K562 treated with DMSO at 1 percent for 48 hours (cell line): ENCODE data around the gene MYT1. TPM values are rescaled to one million over a fixed set of nuclear protein-coding genes. Genes with fewer than 3 reads are reported as not detected.

Experiments
- total RNA-seq: library from RNA; unstranded; fragments of 300-600 nt; gene quantifications from 2 replicates; pipeline ENCODE4 v1.2.3, GENCODE V29; 2022; ENCODE audit warnings: low replicate concordance; ENCODE audit errors: extremely low read depth

MYT1 gene
- total RNA-seq = not detected in 2 replicates

GRCh38 chr20:64164123-64164836 lies at the start of gene MYT1:
MYT1 (plus strand) TSS chr20:64164452; CDS start chr20:64198862, 34,410 bp downstream.

DNA sequence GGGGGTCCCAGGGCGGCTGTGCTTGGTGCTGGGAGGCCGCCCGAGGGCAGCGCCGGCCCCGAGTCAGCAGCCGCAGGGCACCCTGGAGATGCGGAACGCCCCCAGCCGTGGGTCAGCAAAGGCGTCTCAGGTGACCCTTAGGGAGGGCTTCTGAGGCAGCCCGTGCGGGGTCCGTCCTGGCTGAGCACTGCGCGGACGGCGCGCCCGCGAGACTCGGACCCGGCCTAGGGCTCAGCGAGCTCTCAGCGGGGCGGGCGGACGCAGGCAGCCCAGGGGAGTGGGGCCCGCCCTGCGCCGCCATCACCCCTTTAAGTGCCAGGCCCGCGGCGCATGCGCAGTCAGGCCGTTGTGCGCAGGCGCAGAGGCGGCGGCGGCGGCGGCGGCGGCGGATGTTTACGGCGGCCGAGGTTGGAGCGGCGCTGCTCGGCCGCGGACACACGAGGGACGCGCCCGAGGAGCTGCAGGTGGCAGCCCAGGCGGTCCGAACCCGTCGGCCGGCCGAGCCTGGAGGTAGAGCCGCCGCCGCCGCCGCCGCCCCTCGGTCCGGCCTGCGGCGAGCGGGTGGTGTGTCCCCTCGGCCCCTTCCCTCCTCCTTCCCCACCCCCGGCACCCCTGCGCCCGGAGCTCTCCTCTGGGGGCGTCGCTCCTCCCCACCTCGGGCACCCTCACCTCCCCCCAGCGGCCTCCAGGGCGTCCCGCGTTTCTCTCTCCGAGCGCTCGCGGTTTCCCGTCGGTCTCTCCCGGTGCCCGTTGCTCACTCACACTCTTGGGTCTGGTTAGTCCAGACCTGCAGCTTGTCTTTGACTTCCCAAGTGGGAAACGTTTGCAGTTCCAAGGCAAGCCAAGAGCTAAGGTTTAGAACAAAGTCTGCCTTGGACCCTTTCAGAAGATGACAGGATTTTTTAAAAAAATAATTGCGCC lies 91.4 kb downstream of the MYT1 start, which contains the start of gene PCMTD2:
Gene PCMTD2, plus strand, starts transcription at position 388 of the 921 bp plus-strand sequence. CDS start 4,218 bp downstream, outside the sequence.

Other genes starting within 250 kb of the MYT1 start
- not detected in 2 replicates for gene UCKL1, start 208.0 kb upstream of the MYT1 start, total RNA-seq
- gene ZNF512B, start 194.5 kb upstream of the MYT1 start, total RNA-seq = not detected in 2 replicates
- not detected in 2 replicates for gene SAMD10, start 184.8 kb upstream of the MYT1 start, total RNA-seq
- not detected in 2 replicates for gene PRPF6, start 183.3 kb upstream of the MYT1 start, total RNA-seq
- gene C20orf204, start 128.3 kb upstream of the MYT1 start, total RNA-seq = not detected in 2 replicates
- not detected in 2 replicates for gene SOX18, start 114.8 kb upstream of the MYT1 start, total RNA-seq
- gene TCEA2, start 101.3 kb upstream of the MYT1 start, total RNA-seq = not detected in 2 replicates
- not detected in 2 replicates for gene RGS19, start 84.9 kb upstream of the MYT1 start, total RNA-seq
- gene OPRL1, start 84.4 kb upstream of the MYT1 start, total RNA-seq = not detected in 2 replicates
- gene LKAAEAR1, start 80.1 kb upstream of the MYT1 start, total RNA-seq = not detected in 2 replicates
- gene NPBWR2, start 56.9 kb upstream of the MYT1 start, total RNA-seq = not detected in 2 replicates
- gene PCMTD2, start 91.3 kb downstream of the MYT1 start, total RNA-seq = not detected in 2 replicates